DMS53 (cell line): Measurements from ENCODE around the gene ACVR2A.
A peak's percentile ranks its signal among the peaks of the same experiment; 100 is the strongest.

Experiments
- DNase-seq: peaks from one replicate; lab custom pipeline; 2025; lab: John Stamatoyannopoulos, UW

ACVR2A gene

GRCh38 chr2:147855316-147855715 lies 10.5 kb downstream of the ACVR2A start:
- DNase-seq = no peak

- DNase-seq = no peak
Measured at GRCh38 chr2:147855977-147856376, 11.1 kb downstream of the ACVR2A start.

GRCh38 chr2:147860009-147860408 lies 15.2 kb downstream of the ACVR2A start:
- DNase-seq = no peak

GRCh38 chr2:147862859-147863516 lies 18.2 kb downstream of the ACVR2A start:
- no peak for DNase-seq

- no peak for DNase-seq
Measured at GRCh38 chr2:147863835-147864234, 19.0 kb downstream of the ACVR2A start.

- no peak for DNase-seq
Measured at GRCh38 chr2:147865560-147865959, 20.7 kb downstream of the ACVR2A start.

GRCh38 chr2:147867050-147867449 lies 22.2 kb downstream of the ACVR2A start:
- DNase-seq = no peak

- DNase-seq = no peak
Measured at GRCh38 chr2:147869934-147870333, 25.1 kb downstream of the ACVR2A start.

GRCh38 chr2:147872967-147873366 lies 28.1 kb downstream of the ACVR2A start:
- no peak for DNase-seq

GRCh38 chr2:147873859-147874483 lies 29.1 kb downstream of the ACVR2A start:
- no peak for DNase-seq

GRCh38 chr2:147879846-147880245 lies 35.0 kb downstream of the ACVR2A start:
- DNase-seq = no peak

- no peak for DNase-seq
Measured at GRCh38 chr2:147882631-147883030, 37.8 kb downstream of the ACVR2A start.

GRCh38 chr2:147884830-147885229 lies 40.0 kb downstream of the ACVR2A start:
- no peak for DNase-seq

- DNase-seq = no peak
Measured at GRCh38 chr2:147886136-147886535, 41.3 kb downstream of the ACVR2A start.

- no peak for DNase-seq
Measured at GRCh38 chr2:147888680-147889079, 43.9 kb downstream of the ACVR2A start.

- peak; percentile 8 for DNase-seq
Measured at GRCh38 chr2:147904051-147904450, 59.2 kb downstream of the ACVR2A start.

- no peak for DNase-seq
Measured at GRCh38 chr2:147909178-147909577, 64.3 kb downstream of the ACVR2A start.

- DNase-seq = peak; percentile 54
Measured at GRCh38 chr2:147910990-147911473, 66.2 kb downstream of the ACVR2A start.

GRCh38 chr2:147913701-147914480 lies 69.1 kb downstream of the ACVR2A start:
- DNase-seq = no peak

- no peak for DNase-seq
Measured at GRCh38 chr2:147916067-147916466, 71.2 kb downstream of the ACVR2A start.

GRCh38 chr2:147916723-147917122 lies 71.9 kb downstream of the ACVR2A start:
- no peak for DNase-seq

GRCh38 chr2:147917161-147917560 lies 72.3 kb downstream of the ACVR2A start:
- DNase-seq = no peak

- no peak for DNase-seq
Measured at GRCh38 chr2:147923846-147924245, 79.0 kb downstream of the ACVR2A start.
